GM12878 (cell line): ENCODE data around the gene CEP170B. TPM values are rescaled to one million over a fixed set of nuclear protein-coding genes. Genes with fewer than 3 reads are reported as not detected.

Source experiments
- ATAC-seq: fragments of 200-7000 bp; cut with Tn5 transposase; 3 replicates; pipeline ENCODE4 v1.9.1; 2020; ENCODE audit warnings: mild to moderate bottlenecking, moderate library complexity
- BruUV-seq: library from RNA; stranded (reverse); fragments of 400-500 nt; replicated peaks from 2 replicates; lab custom pipeline; 2021; lab: Mats Ljungman, UMichigan
- CTCF ChIA-PET: fragments of 300-600 bp; sonication (Branson Sonifier 250); formaldehyde crosslinking; extraction: SDS; loops from one replicate; lab custom pipeline; 2021; ENCODE audit warnings: inconsistent platforms; lab: Yijun Ruan, JAX
- POLR2A ChIA-PET: fragments of 350-600 bp; formaldehyde crosslinking; extraction: SDS; loops from one replicate; lab custom pipeline; 2021; ENCODE audit warnings: inconsistent platforms; lab: Charles Lee
- RAD21 ChIA-PET: fragments of 300-600 bp; sonication (Branson Sonifier 250); formaldehyde crosslinking; loops from one replicate; lab custom pipeline; 2023; ENCODE audit warnings: antibody characterized with exemption; ENCODE audit not compliant: unreplicated experiment; lab: Charles Lee
- SMC1A ChIA-PET: fragments of 300-600 bp; sonication (Branson Sonifier 250); formaldehyde crosslinking; loops from one replicate; lab custom pipeline; 2023; ENCODE audit not compliant: unreplicated experiment, uncharacterized antibody; lab: Charles Lee
- DNase-seq: peaks from one replicate; pipeline ENCODE4 v3.0.0-alpha.2; 2011; ENCODE audit warnings: low read depth, low spot score
- FAIRE-seq: peaks from 3 replicates; lab custom pipeline; 2011; peaks lifted over from hg19 to GRCh38; lab: Jason Lieb, UNC
- H2AFZ ChIP-seq: 2 replicates; pipeline ENCODE4 v1.6.0; 2011; ENCODE audit warnings: low read depth, low read length, control low read depth; ENCODE audit not compliant: control insufficient read depth
- H3K27ac ChIP-seq: 2 replicates; pipeline ENCODE4 v1.5.1; 2011; ENCODE audit warnings: control low read depth; ENCODE audit not compliant: control insufficient read depth, insufficient read depth
- H3K27me3 ChIP-seq, 2 experiments: replicated peaks in 1 of 2; 2 replicates each; pipeline versions ENCODE4 v1.6.0 to v1.6.1; 2011; ENCODE audit warnings: low read length in 1 of 2; ENCODE audit not compliant: control insufficient read depth in 2 of 2, insufficient read depth in 2 of 2
- H3K36me3 ChIP-seq, 2 experiments: 2 replicates each; pipeline ENCODE4 v1.5.1; 2011; ENCODE audit warnings: low read length in 1 of 2; ENCODE audit not compliant: control insufficient read depth in 2 of 2, insufficient read depth in 2 of 2
- H3K4me1 ChIP-seq: 2 replicates; pipeline ENCODE4 v1.6.1; 2011; ENCODE audit warnings: mild to moderate bottlenecking, low read length, moderate library complexity, mixed read lengths; ENCODE audit not compliant: control insufficient read depth, insufficient read depth
- H3K4me2 ChIP-seq: 2 replicates; pipeline ENCODE4 v1.6.0; 2011; ENCODE audit warnings: control low read depth; ENCODE audit not compliant: control insufficient read depth, insufficient read depth
- H3K4me3 ChIP-seq: fragments of 200-600 bp; sonication (generic); 2 replicates; pipeline ENCODE4 v1.5.1; 2016
- H3K79me2 ChIP-seq: 2 replicates; pipeline ENCODE4 v1.6.0; 2011; ENCODE audit warnings: low read length; ENCODE audit not compliant: control insufficient read depth, insufficient read depth
- H3K9ac ChIP-seq: 2 replicates; pipeline ENCODE4 v1.8.0; 2011; ENCODE audit warnings: low read length, control low read depth, mixed read lengths; ENCODE audit not compliant: control insufficient read depth, insufficient read depth
- H3K9me3 ChIP-seq: replicated peaks from 3 replicates; pipeline ENCODE4 v1.5.1; 2011; ENCODE audit warnings: mild to moderate bottlenecking, low read length; ENCODE audit not compliant: control insufficient read depth, insufficient read depth
- H4K20me1 ChIP-seq: 2 replicates; pipeline ENCODE4 v1.6.0; 2011; ENCODE audit not compliant: control insufficient read depth, insufficient read depth
- GATAD2B ChIP-seq: fragments of 450-650 bp; conservative IDR thresholded peaks from 2 replicates; pipeline ENCODE4 v1.6.1; 2017; ENCODE audit warnings: low read depth, mild to moderate bottlenecking, moderate library complexity
- MLLT1 ChIP-seq: fragments of 450-650 bp; IDR thresholded peaks from 2 replicates; pipeline ENCODE4 v1.6.1; 2016; ENCODE audit warnings: mild to moderate bottlenecking
- NFIC ChIP-seq: IDR thresholded peaks from 2 replicates; pipeline ENCODE4 v1.6.1; 2012; ENCODE audit warnings: low read depth, mild to moderate bottlenecking, inconsistent platforms, low read length, moderate library complexity
- POLR2AphosphoS2 ChIP-seq: IDR thresholded peaks from 2 replicates; pipeline ENCODE4 v1.6.1; 2011; ENCODE audit warnings: low read depth, mild to moderate bottlenecking, low read length, improper control_type of control experiment, moderate library complexity
- SMC3 ChIP-seq: IDR thresholded peaks from 2 replicates; pipeline ENCODE4 v1.6.1; 2011; ENCODE audit warnings: low read length, improper control_type of control experiment, borderline replicate concordance
- SRF ChIP-seq, 2 experiments: IDR thresholded peaks; 2 replicates each; pipeline ENCODE4 v1.6.1; 2011; ENCODE audit warnings: low read depth in 2 of 2, low read length in 2 of 2, mild to moderate bottlenecking in 1 of 2, moderate library complexity in 1 of 2
- TCF3 ChIP-seq: IDR thresholded peaks from 2 replicates; pipeline ENCODE4 v1.6.1; 2012; ENCODE audit warnings: low read depth, mild to moderate bottlenecking, low read length, borderline replicate concordance; ENCODE audit not compliant: insufficient read depth
- WGBS: methylation state at CpG from one replicate; pipeline ENCODE4 v1.1.6; 2016; ENCODE audit warnings: low lambda C conversion rate; ENCODE audit not compliant: insufficient replicate concordance, insufficient coverage; ENCODE audit errors: missing lambda C conversion rate; 5-methylcytosine and 5-hydroxymethylcytosine counted together
- in situ Hi-C: fragments of 300-500 bp; cut with MboI; formaldehyde crosslinking; loops from 9 replicates; pipeline ENCODE4 v1.14.3; 2018; ENCODE audit warnings: mixed read lengths
- intact Hi-C: fragments of 100-400 bp; cut with micrococcal nuclease; formaldehyde crosslinking; loops from one replicate; pipeline ENCODE4 v1.14.2; 2022; ENCODE audit not compliant: unreplicated experiment
- polyA plus RNA-seq, 11 experiments: library from polyadenylated mRNA; depleted of rRNA in 4 of 11; unstranded in 6 of 11; stranded (reverse) in 5 of 11; fragments of >200 nt; fragmentation: Nextera tagmentation in 4 of 11; fragmentation: Illumina TruSeq in 1 of 11; extraction: Ambion mirVana in 4 of 11; extraction: Trizol in 1 of 11; gene quantifications; 1 replicate in 1 of 11; 2 replicates in 10 of 11; pipeline versions ENCODE4 v1.2.1 to v1.2.3, GENCODE V29; 2011 to 2016; ENCODE audit warnings: inconsistent platforms in 2 of 11, missing spikeins in 2 of 11, low read depth in 1 of 11
- total RNA-seq, 4 experiments: library from RNA; depleted of rRNA in 3 of 4; stranded (reverse); fragments of >200 nt in 3 of 4; fragmentation: Illumina TruSeq in 1 of 4; extraction: Trizol in 1 of 4; gene quantifications; 2 replicates each; pipeline versions ENCODE4 v1.2.1 to v1.2.3, GENCODE V29; 2013 to 2021
- TF ChIP-seq, protein P1 (sequence below): fragments of 450-650 bp; IDR thresholded peaks from 2 replicates; pipeline ENCODE4 v1.6.1; 2017; ENCODE audit warnings: mild to moderate bottlenecking, moderate library complexity
- TF ChIP-seq, protein P2 (sequence below): fragments of 450-650 bp; IDR thresholded peaks from 2 replicates; pipeline ENCODE4 v1.6.1; 2017; ENCODE audit warnings: mild to moderate bottlenecking, low read depth, inconsistent platforms; ENCODE audit not compliant: poor library complexity, severe bottlenecking
- TF ChIP-seq, protein P3 (sequence below): fragments of 450-650 bp; formaldehyde crosslinking; IDR thresholded peaks from 2 replicates; pipeline ENCODE4 v1.4.0; 2020; ENCODE audit warnings: mild to moderate bottlenecking, moderate library complexity

Gene CEP170B
- total and polyA plus RNA-seq, 10 of the 15 experiments (the other 5 are each of a cell fraction or from before 2014, with no cell fraction given), result 0.01 to 0.44 (median 0.05) TPM; not detected in 4

DNA sequence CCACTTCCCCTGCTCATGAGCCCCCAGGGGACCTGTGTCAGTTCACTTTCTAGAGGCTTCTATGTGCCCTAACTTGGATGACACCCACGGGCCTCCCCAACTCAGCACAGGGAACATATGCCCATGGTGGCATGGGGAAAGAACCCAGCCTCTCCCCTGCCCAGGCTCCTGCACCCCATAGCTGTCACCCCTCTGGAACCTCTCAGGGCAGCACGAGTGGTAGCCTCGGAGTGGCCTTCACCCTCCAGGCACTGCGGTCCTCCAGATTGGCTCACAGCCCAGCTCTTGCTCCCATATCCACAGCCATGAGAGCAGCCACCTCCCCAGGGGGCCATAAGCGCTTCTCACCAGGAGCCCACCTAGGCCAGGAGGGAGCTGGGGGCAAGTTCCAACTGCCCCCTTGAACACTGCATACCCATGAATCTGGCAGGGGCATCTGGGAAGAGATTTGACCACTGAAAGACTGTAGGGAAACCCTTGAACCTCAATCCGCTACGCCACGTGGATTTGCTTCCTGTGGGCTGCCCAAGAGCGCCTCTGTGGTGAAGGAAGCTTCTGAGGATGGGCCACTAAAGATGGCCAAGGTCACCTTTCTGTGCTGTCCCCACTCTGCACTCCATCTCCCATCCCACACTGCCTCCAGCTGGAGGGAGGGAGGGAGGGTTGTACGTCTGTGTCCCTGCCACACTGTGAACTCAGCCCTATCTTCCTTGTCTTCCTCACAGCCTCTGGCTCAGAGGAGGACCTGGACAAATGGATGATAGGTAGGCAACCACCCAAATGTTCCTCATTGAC lies 71.5 kb downstream of the CEP170B start:
- DNase-seq (no peak), ATAC-seq (no peak), FAIRE-seq (no peak)
- peaks cover 9 to 11% of the 10 kb centered on the region in 2 experiments for H3K27me3 ChIP-seq
- no peaks in the 10 kb centered on the region for H3K79me2 ChIP-seq
- no peak overlapping the region for H3K4me2 ChIP-seq
- no peaks in the 10 kb centered on the region for H3K4me1 ChIP-seq
- ChIA-PET POLR2A (no interaction called here), CTCF (interaction anchor here (1.1 to 1.5 kb wide), 2 partner anchors 10 to 40 kb away, joined by 3 to 5 read pairs; no protein-coding TSS in a partner anchor), SMC1A (no interaction called here), RAD21 (no interaction called here)
- WGBS, result 26% methylated on average over 10 of the region's 10 CpGs
- no peak overlapping the region for H3K27ac ChIP-seq
- no peaks in the 10 kb centered on the region for H3K36me3 ChIP-seq
- intact Hi-C loops (no loop called here), in situ Hi-C loops (no loop called here)
- H3K9ac ChIP-seq, result no peak overlapping the region
- H2AFZ ChIP-seq, result no peak overlapping the region
- H3K9me3 ChIP-seq, result no peaks in the 10 kb centered on the region
- no peak overlapping the region for H3K4me3 ChIP-seq
- H4K20me1 ChIP-seq, result no peaks in the 10 kb centered on the region; the same call in 1 of the 2 replicates
- no TSS peak for BruUV-seq
- TF ChIP-seq SRF (IDR thresholded peaks at IDR 0.05; ENCODE audit: low read depth in 2 of 2, low read length in 2 of 2) (no peak), SMC3 (no peak), GATAD2B (no peak), TCF3 (no peak), NFIC (no peak), POLR2AphosphoS2 (no peak), MLLT1 (no peak)
- TF ChIP-seq, protein P1, sequence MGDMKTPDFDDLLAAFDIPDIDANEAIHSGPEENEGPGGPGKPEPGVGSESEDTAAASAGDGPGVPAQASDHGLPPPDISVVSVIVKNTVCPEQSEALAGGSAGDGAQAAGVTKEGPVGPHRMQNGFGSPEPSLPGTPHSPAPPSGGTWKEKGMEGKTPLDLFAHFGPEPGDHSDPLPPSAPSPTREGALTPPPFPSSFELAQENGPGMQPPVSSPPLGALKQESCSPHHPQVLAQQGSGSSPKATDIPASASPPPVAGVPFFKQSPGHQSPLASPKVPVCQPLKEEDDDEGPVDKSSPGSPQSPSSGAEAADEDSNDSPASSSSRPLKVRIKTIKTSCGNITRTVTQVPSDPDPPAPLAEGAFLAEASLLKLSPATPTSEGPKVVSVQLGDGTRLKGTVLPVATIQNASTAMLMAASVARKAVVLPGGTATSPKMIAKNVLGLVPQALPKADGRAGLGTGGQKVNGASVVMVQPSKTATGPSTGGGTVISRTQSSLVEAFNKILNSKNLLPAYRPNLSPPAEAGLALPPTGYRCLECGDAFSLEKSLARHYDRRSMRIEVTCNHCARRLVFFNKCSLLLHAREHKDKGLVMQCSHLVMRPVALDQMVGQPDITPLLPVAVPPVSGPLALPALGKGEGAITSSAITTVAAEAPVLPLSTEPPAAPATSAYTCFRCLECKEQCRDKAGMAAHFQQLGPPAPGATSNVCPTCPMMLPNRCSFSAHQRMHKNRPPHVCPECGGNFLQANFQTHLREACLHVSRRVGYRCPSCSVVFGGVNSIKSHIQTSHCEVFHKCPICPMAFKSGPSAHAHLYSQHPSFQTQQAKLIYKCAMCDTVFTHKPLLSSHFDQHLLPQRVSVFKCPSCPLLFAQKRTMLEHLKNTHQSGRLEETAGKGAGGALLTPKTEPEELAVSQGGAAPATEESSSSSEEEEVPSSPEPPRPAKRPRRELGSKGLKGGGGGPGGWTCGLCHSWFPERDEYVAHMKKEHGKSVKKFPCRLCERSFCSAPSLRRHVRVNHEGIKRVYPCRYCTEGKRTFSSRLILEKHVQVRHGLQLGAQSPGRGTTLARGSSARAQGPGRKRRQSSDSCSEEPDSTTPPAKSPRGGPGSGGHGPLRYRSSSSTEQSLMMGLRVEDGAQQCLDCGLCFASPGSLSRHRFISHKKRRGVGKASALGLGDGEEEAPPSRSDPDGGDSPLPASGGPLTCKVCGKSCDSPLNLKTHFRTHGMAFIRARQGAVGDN, result no peak
- TF ChIP-seq, protein P2, sequence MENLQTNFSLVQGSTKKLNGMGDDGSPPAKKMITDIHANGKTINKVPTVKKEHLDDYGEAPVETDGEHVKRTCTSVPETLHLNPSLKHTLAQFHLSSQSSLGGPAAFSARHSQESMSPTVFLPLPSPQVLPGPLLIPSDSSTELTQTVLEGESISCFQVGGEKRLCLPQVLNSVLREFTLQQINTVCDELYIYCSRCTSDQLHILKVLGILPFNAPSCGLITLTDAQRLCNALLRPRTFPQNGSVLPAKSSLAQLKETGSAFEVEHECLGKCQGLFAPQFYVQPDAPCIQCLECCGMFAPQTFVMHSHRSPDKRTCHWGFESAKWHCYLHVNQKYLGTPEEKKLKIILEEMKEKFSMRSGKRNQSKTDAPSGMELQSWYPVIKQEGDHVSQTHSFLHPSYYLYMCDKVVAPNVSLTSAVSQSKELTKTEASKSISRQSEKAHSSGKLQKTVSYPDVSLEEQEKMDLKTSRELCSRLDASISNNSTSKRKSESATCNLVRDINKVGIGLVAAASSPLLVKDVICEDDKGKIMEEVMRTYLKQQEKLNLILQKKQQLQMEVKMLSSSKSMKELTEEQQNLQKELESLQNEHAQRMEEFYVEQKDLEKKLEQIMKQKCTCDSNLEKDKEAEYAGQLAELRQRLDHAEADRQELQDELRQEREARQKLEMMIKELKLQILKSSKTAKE, result no peak
- TF ChIP-seq, protein P3, sequence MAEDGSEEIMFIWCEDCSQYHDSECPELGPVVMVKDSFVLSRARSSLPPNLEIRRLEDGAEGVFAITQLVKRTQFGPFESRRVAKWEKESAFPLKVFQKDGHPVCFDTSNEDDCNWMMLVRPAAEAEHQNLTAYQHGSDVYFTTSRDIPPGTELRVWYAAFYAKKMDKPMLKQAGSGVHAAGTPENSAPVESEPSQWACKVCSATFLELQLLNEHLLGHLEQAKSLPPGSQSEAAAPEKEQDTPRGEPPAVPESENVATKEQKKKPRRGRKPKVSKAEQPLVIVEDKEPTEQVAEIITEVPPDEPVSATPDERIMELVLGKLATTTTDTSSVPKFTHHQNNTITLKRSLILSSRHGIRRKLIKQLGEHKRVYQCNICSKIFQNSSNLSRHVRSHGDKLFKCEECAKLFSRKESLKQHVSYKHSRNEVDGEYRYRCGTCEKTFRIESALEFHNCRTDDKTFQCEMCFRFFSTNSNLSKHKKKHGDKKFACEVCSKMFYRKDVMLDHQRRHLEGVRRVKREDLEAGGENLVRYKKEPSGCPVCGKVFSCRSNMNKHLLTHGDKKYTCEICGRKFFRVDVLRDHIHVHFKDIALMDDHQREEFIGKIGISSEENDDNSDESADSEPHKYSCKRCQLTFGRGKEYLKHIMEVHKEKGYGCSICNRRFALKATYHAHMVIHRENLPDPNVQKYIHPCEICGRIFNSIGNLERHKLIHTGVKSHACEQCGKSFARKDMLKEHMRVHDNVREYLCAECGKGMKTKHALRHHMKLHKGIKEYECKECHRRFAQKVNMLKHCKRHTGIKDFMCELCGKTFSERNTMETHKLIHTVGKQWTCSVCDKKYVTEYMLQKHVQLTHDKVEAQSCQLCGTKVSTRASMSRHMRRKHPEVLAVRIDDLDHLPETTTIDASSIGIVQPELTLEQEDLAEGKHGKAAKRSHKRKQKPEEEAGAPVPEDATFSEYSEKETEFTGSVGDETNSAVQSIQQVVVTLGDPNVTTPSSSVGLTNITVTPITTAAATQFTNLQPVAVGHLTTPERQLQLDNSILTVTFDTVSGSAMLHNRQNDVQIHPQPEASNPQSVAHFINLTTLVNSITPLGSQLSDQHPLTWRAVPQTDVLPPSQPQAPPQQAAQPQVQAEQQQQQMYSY (CRISPR knock-in tag), result no peak
